ENCODE data around the gene ZNF593.

DNA sequence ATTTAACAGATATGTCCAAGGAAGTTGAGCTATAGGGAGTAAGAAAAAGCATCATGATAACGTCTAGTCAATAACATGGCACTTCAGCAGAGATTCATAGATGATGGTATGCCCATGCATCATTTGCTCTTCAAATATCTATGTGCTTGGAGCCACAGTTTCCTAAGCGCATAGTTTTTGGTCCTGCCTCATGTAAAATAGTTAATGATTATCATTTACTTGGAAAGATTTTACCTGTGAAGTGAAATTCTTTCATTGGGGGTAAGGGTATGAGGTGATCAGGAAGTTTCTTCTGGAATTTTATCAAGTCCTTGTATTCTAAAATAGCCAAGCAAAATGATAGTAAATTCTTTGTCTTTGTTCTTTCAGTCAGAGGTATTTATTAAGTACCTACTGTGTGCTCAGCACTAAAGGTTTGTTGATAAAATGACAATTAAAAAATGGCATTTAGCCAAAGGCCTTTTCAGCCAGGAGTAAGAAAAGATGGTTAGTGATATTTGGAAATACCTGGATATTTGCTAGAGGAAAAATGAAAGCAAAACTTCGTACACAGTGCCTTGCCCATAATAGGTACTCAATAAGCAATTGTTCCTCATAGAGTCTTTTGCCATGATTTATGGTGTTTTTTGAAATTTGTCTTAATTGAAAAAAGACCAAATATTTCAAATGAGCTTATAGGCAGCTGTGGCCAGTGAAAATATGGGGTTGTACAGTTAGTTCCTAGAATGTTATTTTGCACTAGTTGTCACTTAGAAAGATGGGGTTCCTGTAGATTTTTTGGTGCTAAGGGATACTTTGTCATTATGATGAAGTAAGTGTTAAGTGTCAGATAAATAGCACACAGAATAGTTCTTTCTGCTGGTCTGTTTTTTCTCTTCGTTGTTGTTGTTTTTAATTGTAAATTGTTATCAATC lies 45.0 kb upstream of the ZNF593 start:
- TF ChIP-seq, protein P1, sequence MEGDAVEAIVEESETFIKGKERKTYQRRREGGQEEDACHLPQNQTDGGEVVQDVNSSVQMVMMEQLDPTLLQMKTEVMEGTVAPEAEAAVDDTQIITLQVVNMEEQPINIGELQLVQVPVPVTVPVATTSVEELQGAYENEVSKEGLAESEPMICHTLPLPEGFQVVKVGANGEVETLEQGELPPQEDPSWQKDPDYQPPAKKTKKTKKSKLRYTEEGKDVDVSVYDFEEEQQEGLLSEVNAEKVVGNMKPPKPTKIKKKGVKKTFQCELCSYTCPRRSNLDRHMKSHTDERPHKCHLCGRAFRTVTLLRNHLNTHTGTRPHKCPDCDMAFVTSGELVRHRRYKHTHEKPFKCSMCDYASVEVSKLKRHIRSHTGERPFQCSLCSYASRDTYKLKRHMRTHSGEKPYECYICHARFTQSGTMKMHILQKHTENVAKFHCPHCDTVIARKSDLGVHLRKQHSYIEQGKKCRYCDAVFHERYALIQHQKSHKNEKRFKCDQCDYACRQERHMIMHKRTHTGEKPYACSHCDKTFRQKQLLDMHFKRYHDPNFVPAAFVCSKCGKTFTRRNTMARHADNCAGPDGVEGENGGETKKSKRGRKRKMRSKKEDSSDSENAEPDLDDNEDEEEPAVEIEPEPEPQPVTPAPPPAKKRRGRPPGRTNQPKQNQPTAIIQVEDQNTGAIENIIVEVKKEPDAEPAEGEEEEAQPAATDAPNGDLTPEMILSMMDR (IDR thresholded peaks at IDR 0.05): no peak
- no peak for TF ChIP-seq POLR2AphosphoS5 (IDR thresholded peaks at IDR 0.05)
